CD4-positive, alpha-beta T cell treated with Interleukin-15 for 4 hours (primary cell): ENCODE measurements around the gene CDY2A.
"Not testable (repeated sequence)": the region's sequence is repeated elsewhere in the genome, so short reads cannot be mapped to it uniquely, and the experiment has no call there.

Source experiments
- DNase-seq: peaks from one replicate; pipeline ENCODE4 v3.0.0-alpha.2; 2020; ENCODE audit warnings: low spot score

Gene CDY2A, protein sequence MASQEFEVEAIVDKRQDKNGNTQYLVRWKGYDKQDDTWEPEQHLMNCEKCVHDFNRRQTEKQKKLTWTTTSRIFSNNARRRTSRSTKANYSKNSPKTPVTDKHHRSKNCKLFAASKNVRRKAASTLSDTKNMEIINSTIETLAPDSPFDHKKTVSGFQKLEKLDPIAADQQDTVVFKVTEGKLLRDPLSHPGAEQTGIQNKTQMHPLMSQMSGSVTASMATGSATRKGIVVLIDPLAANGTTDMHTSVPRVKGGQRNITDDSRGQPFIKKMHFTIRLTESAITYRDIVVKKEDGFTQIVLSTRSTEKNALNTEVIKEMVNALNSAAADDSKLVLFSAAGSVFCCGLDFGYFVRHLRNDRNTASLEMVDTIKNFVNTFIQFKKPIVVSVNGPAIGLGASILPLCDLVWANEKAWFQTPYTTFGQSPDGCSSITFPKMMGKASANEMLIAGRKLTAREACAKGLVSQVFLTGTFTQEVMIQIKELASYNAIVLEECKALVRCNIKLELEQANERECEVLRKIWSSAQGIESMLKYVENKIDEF

DNA sequence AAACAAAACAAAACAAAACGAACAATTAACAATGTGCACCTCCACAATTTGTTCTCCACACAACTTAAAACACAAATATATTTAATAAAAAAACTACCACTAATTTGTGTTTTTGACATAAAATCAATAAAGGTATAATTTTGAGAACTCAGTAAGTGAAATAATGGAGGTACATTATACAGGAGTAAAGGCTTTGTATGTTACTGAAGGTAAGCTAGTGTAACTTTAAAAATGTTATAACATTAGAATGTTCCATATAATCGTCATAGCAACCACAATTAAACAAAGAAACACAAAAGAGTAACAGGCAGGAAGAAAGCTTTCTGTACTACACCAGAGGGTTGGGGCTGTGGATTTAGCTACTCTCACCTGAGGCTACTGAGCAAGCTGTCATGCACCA, at the start of gene CDY2A:
Gene CDY2A, plus strand, starts transcription at position 301 of the 400 bp plus-strand sequence. CDS start 328 bp downstream, outside the sequence.
- not testable (repeated sequence) for DNase-seq

DNA sequence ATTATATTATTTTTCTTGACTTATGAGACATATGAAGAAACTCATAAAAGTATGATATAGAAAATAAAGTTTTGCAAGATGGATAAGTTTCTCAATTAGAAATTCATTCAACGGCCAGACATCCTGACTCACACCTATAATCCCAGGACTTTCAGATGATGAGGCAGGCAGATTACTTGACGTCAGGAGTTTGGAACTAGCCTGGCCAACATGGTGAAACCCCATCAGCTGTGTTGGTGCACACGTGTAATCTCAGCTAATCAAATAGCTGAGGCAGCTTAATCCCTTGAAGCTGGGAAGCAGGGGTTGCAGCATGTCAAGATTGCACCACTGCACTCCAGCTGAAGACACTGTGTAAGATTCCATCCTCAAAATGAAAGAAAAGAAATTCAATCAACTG, 28.0 kb upstream of the CDY2A start:
- not testable (repeated sequence) for DNase-seq

DNA sequence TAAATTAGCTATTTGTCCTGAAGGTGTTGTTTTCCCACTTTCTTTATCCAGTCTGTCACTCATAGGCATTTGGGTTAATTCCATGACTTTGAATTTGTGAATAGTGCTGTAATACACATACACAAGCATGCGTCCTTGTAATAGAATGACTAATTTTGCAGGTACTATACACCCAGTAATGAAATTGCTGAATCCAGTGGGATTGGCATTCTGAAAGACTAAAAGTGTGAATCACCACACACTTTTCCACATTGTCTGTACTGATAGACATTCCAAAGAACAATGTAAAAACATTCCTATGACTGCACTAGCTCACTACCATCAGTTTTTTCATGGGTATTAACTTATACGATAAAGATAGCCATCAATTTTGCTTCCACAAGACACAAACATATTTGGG, 27.3 kb upstream of the CDY2A start:
- DNase-seq = not testable (repeated sequence)

DNA sequence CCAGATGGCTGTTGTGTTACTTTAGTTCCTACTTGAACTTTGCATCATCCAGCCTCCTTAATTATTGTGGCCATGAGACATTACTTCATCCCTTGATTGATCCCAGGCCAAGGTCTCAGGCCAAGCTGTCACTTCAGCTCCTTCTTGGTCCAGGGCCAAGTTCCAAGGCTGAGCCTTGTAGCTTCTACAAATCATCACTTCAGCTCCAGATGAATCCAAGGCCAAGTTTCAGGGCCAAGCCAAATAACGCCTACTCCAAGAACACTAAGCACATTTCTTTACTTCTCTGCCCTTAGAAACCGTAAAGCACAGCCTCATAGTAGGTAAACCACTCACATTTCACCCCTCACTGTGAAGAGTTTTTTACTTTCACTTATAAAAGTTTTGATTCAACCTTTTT, 1.7 kb upstream of the CDY2A start:
- not testable (repeated sequence) for DNase-seq

DNA sequence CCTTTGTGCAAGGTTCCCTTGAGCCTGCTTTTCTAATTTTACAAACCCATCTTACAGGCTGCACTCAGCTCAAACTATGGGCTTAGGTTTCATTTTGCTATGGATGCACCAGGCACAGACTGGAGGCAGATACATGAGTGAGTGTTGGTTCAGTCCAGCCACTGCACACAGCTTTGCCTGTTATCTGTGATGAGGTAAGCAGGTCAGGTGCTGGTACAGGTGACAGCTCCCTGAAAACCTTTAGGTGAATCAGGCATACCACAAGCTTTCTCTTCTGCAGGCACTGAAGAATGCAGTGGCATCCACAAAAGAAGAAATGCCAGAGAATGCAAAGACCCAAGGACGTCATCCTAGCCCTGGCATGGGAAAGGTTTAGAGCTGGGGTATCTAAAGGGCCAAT, 3.3 kb downstream of the CDY2A start:
- not testable (repeated sequence) for DNase-seq

DNA sequence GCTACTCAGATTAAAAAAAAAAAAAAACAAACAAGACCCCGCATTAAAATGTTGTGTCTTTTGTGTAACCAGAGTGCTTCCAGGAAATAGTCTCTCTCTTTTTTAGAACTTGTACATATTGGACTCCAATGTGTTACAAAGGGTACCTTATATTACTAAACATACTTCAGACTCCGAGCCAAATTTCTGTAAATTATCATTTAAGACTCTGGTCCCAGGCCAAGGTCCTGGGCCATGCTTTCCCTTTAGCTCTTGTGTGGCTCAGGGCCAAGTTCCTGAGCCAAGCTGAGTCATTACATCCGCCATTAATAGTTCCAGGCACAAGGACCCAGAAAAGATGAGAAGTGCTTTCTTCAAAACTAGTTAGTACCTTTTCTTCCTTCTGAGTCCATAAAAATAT, 4.6 kb downstream of the CDY2A start:
- DNase-seq = not testable (repeated sequence)

DNA sequence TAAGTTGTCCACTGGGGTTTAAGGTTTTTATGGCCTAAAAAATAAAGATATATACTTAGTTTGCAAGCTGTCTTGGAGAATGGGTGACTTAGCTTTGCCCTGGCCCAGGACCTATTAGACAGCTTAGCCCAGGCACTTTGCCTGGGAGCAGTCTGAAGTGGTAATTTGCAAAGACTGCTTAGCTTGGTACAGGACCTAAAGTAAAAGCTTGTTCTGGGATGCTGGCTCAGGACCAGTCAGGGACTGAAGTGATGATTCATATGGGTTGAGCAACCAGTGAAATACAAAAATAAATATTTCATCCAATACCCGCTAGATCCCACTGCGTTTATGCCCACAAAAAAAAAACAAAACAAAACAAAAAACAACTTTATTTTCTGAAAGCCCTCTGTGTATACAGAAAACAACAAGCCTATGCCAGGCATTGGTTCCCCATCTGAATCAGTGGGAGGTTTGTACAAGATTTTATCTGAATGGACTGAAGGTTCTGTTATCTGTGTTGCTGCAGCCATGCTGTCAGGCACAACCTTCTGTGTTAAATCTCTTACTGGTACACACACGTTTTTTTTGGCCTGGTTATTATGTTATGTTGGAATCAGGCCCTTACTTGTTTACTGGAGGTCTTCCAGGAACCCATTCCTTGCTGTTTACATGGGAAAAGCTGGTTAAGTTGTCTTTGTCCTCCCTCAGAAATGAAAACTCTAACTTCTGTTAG, 8.7 kb downstream of the CDY2A start:
- DNase-seq = not testable (repeated sequence)

DNA sequence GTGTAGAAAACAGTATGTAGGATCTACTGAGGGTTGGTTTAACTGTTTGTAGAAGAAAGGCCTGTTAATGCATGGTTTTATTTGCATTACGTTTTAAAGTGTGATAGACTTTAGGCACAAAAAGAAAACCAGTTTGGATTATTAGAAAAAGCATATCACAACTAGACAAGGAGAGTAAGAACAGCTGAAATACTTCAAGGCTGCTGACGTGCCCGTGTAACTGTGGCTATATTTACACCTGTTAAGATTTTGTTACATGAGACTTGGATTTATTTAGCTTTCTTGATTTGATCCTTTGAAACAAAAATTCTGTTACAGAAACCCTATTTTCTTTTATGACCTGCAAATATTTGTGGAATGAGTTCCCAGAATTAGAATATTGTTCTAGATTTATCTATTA, 9.3 kb downstream of the CDY2A start:
- DNase-seq = not testable (repeated sequence)

DNA sequence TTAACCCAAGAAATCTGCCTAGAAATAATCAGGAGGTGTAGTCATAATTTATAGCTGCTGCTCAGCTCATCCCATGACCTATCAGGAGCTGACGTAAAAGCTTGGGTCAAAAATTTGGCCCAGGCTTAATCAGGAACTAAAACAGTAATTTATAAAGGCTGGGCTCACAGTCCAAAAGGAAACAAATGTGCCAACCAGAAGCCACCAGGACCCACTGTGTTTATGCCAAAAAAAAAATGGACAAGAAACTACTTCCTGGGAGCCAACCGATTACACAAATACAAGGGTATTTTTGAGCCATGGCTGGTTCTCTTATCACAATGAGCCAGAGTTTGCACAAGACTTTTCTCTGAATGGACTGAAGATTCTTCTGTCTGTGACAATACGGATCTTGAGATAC, 19.4 kb downstream of the CDY2A start:
- not testable (repeated sequence) for DNase-seq

DNA sequence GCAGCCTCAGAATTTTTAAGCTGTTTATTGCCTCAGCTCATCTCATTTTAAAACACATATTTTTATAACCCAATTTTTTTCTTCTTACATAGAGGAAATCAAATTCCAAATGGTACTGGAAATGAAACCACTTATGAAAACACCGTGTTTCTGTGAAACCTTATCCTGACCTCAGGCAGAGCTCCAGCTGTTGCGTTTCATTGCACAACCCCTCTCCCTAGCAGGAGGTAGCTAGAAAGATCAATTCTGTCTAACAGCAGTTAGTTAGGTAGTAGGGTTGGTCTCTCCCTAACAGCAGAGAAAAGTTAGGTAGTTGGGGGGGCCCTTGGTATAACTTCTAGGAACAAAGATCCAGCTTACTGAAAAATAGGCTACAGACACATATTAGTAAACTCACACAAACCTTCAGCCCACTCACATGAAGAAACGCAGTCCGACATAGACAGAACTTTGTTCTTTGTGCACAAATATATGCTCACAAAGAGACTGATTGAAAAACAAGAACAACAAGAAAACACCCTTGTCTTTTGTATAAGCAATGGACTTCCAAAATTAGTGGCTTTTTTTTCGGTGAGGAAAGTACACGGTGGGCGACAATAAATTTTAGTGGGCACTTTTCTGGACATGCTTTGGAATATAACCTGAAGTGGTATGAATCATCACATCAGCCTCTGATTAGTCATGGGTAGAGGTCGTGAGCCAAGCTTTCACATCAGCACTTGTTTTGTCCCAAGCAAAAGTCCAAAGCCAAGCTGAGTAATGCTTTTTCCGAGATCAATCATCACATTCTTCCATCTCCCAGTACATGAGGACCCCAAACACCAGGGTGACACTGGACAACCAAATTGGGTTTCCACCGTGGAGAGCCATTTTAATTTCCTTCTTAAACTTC, 22.8 kb downstream of the CDY2A start:
- not testable (repeated sequence) for DNase-seq

DNA sequence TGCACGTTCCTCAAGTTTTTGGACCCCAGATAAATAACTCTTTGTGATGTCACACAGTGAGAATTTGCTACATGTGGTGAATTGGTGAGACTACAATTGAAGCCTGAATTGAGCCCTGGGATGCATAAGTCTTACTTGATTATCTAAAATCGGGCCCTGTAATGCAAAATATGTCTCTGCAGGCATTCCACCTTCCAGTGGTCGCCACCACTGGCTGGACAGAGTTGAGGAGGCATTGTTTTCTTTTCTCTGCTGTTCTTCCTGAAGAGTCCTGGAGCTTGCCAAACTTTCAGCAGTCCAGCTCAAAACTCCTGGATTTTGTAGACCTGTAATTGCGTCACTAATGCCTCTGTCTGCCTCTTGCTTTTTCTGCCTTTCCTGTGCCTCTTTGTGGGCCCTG, 23.5 kb downstream of the CDY2A start:
- DNase-seq = not testable (repeated sequence)

DNA sequence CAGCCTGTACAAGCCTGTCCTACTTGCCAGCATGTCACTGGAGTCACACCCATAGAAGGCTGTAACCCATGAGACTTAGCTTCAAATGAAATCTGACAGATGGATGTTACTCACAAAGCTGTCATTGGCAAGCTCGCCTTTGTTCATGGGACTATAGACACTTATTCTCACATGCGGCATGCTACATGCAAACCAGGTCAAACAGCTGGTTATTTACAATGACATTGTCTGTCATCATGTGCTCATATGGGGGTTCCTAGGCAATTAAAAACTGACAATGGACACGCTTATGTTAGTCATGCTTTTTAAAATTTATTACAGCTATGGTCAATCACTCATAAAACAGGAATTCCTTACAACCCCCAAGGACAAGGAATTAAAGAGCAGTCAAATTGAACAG, 30.9 kb downstream of the CDY2A start:
- DNase-seq = not testable (repeated sequence)

DNA sequence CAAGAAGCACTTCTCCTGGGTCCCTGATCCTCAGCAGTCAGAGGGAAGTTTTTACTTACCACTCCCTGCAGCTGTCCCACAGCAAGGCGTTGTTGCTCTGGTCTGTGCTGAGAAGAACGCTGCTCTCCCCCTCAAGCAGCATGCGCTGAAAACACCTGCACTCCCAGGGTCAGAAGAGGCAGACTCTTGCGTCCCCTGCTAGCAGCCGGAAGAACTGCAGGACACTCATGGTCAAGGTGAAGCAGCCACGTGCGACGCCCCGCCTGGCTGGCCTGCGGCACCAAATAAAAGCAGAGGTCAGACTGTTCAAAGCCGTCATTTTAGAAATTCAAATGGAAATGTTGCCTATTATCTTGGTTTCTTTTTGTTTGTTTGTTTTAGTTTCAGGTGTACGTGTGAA, 47.9 kb downstream of the CDY2A start:
- DNase-seq = not testable (repeated sequence)
